HepG2 (cell line): ENCODE data around the gene ANKRD40. TPM values are rescaled to one million over a fixed set of nuclear protein-coding genes. Genes with fewer than 3 reads are reported as not detected.

Experiments
- ATAC-seq: fragments of 200-7000 bp; cut with Tn5 transposase; 3 replicates; pipeline ENCODE4 v1.9.1; 2020; ENCODE audit warnings: mild to moderate bottlenecking, moderate library complexity
- BruUV-seq: library from RNA; stranded (reverse); fragments of 400-500 nt; replicated peaks from 2 replicates; lab custom pipeline; 2021; lab: Mats Ljungman, UMichigan
- CTCF ChIA-PET: fragments of 300-600 bp; formaldehyde crosslinking; extraction: SDS; loops from one replicate; lab custom pipeline; 2021; ENCODE audit warnings: low total read pairs, inconsistent platforms, low intra/inter-chr PET ratio; lab: Yijun Ruan, JAX
- POLR2A ChIA-PET: fragments of 350-600 bp; sonication (Branson Sonifier 250); formaldehyde crosslinking; loops from one replicate; lab custom pipeline; 2020; ENCODE audit warnings: antibody characterized with exemption, inconsistent platforms; lab: Yijun Ruan, JAX
- DNase-seq: peaks from one replicate; pipeline ENCODE4 v3.0.0-alpha.2; 2015; ENCODE audit warnings: low spot score
- FAIRE-seq: peaks from 3 replicates; lab custom pipeline; 2011; peaks lifted over from hg19 to GRCh38; lab: Jason Lieb, UNC
- H2AFZ ChIP-seq: one replicate; pipeline ENCODE4 v1.6.1; 2011; ENCODE audit warnings: low read length, inconsistent platforms
- H3K27ac ChIP-seq: fragments of 300-600 bp; 3 replicates; pipeline ENCODE4 v1.8.0; 2011; ENCODE audit warnings: mixed run types, mild to moderate bottlenecking, mixed read lengths, low read length, inconsistent platforms; ENCODE audit not compliant: insufficient read depth; ENCODE audit errors: extremely low read length
- H3K27me3 ChIP-seq, 2 experiments: fragments of 200-600 bp in 1 of 2; 2 replicates in 1 of 2; 3 replicates in 1 of 2; pipeline versions ENCODE4 v1.6.0 to v1.8.0; 2011; ENCODE audit warnings: low read length in 2 of 2, mild to moderate bottlenecking in 2 of 2, moderate library complexity in 2 of 2, inconsistent platforms in 1 of 2; ENCODE audit not compliant: insufficient read depth in 2 of 2, control insufficient read depth in 1 of 2
- H3K36me3 ChIP-seq, 2 experiments: fragments of 200-600 bp in 1 of 2; replicated peaks in 1 of 2; 2 replicates in 1 of 2; 3 replicates in 1 of 2; pipeline versions ENCODE4 v1.5.1 to v1.8.0; 2011; ENCODE audit warnings: low read length in 2 of 2, inconsistent platforms in 1 of 2; ENCODE audit not compliant: insufficient read depth in 2 of 2, control insufficient read depth in 1 of 2
- H3K4me1 ChIP-seq: 2 replicates; pipeline ENCODE4 v1.5.1; 2012; ENCODE audit warnings: low read length, inconsistent platforms; ENCODE audit not compliant: insufficient read depth
- H3K4me2 ChIP-seq: 2 replicates; pipeline ENCODE4 v1.6.0; 2011; ENCODE audit warnings: low read depth, low read length, inconsistent platforms
- H3K4me3 ChIP-seq, 3 experiments: fragments of 200-600 bp in 1 of 3; sonication (generic), shearing (Covaris generic) in 1 of 3; replicated peaks in 1 of 3; 2 replicates each; pipeline ENCODE4 v1.5.1; 2011 to 2016; ENCODE audit warnings: low read length in 3 of 3, inconsistent platforms in 2 of 3, low read depth in 2 of 3, mild to moderate bottlenecking in 2 of 3, control low read depth in 1 of 3, mixed read lengths in 1 of 3; ENCODE audit not compliant: insufficient read depth in 1 of 3
- H3K79me2 ChIP-seq: one replicate; pipeline ENCODE4 v1.6.1; 2011; ENCODE audit warnings: low read length, inconsistent platforms; ENCODE audit not compliant: insufficient read depth
- H3K9ac ChIP-seq: 2 replicates; pipeline ENCODE4 v1.6.0; 2011; ENCODE audit warnings: mild to moderate bottlenecking, low read depth, low read length, inconsistent platforms; ENCODE audit not compliant: insufficient read depth
- H3K9me3 ChIP-seq: 2 replicates; pipeline ENCODE4 v1.5.1; 2012; ENCODE audit warnings: mild to moderate bottlenecking, low read length
- H4K20me1 ChIP-seq: 2 replicates; pipeline ENCODE4 v1.6.0; 2011; ENCODE audit warnings: inconsistent platforms, mild to moderate bottlenecking, low read length, moderate library complexity; ENCODE audit not compliant: insufficient read depth
- CBFB ChIP-seq: sonication (generic); formaldehyde crosslinking; IDR thresholded peaks from 2 replicates; pipeline ENCODE4 v1.4.0; 2020; ENCODE audit warnings: missing genetic modification reagents
- CBX1 ChIP-seq: IDR thresholded peaks from one replicate; pipeline ENCODE4 v1.6.1; 2016; ENCODE audit warnings: antibody characterized with exemption, low read depth
- CREM ChIP-seq, 2 experiments: sonication (generic) in 1 of 2; formaldehyde crosslinking in 1 of 2; IDR thresholded peaks; 2 replicates each; pipeline versions ENCODE4 v1.4.0 to v1.6.1; 2016 to 2020; ENCODE audit warnings: antibody characterized with exemption in 1 of 2, mild to moderate bottlenecking in 1 of 2, missing genetic modification reagents in 1 of 2
- HMG20B ChIP-seq: conservative IDR thresholded peaks from 2 replicates; pipeline ENCODE4 v1.6.1; 2016; ENCODE audit warnings: missing genetic modification reagents, missing compliant biosample characterization
- HNRNPUL1 ChIP-seq: fragments of 200-400 bp; formaldehyde crosslinking; IDR thresholded peaks from 2 replicates; pipeline ENCODE4 v1.6.1; 2017; ENCODE audit warnings: low read depth, mild to moderate bottlenecking, low read length, moderate library complexity
- NFATC3 ChIP-seq: sonication (generic); formaldehyde crosslinking; IDR thresholded peaks from 2 replicates; pipeline ENCODE4 v1.5.1; 2020; ENCODE audit warnings: mild to moderate bottlenecking, missing genetic modification reagents
- NR2F1 ChIP-seq, 2 experiments: fragments of 450-650 bp in 1 of 2; formaldehyde crosslinking in 1 of 2; IDR thresholded peaks; 2 replicates each; pipeline versions ENCODE4 v1.5.0 to v1.6.1; 2016 to 2020; ENCODE audit warnings: mild to moderate bottlenecking in 1 of 2, missing compliant biosample characterization in 1 of 2, missing genetic modification reagents in 1 of 2, moderate library complexity in 1 of 2
- PAWR ChIP-seq: sonication (generic); formaldehyde crosslinking; IDR thresholded peaks from 2 replicates; pipeline ENCODE4 v1.4.0; 2020; ENCODE audit warnings: missing genetic modification reagents, mild to moderate bottlenecking, borderline replicate concordance
- RBM22 ChIP-seq: fragments of 200-400 bp; formaldehyde crosslinking; optimal IDR thresholded peaks from 2 replicates; pipeline ENCODE3; 2017; ENCODE audit warnings: mild to moderate bottlenecking, low read length, moderate library complexity
- SIN3B ChIP-seq: fragments of 150-350 bp; IDR thresholded peaks from 2 replicates; pipeline ENCODE4 v1.6.1; 2014; ENCODE audit warnings: low read length
- TAF15 ChIP-seq: fragments of 200-400 bp; formaldehyde crosslinking; IDR thresholded peaks from one replicate; pipeline ENCODE4 v1.6.1; 2018; ENCODE audit warnings: mild to moderate bottlenecking, low read depth, low read length; ENCODE audit not compliant: poor library complexity, severe bottlenecking
- TEAD3 ChIP-seq: optimal IDR thresholded peaks from 2 replicates; pipeline ENCODE3; 2016; ENCODE audit warnings: borderline replicate concordance
- TGIF2 ChIP-seq: IDR thresholded peaks from 2 replicates; pipeline ENCODE4 v1.6.1; 2016; ENCODE audit warnings: control low read depth, missing compliant biosample characterization
- ZBTB33 ChIP-seq: sonication (generic); formaldehyde crosslinking; IDR thresholded peaks from 2 replicates; pipeline ENCODE4 v1.4.0; 2020; ENCODE audit warnings: missing genetic modification reagents
- ZNF10 ChIP-seq: sonication (generic); formaldehyde crosslinking; IDR thresholded peaks from 2 replicates; pipeline ENCODE4 v1.4.0; 2020; ENCODE audit warnings: mild to moderate bottlenecking, low read depth, missing genetic modification reagents, borderline replicate concordance
- ZNF567 ChIP-seq: sonication (generic); formaldehyde crosslinking; IDR thresholded peaks from 2 replicates; pipeline ENCODE4 v1.8.1; 2023; ENCODE audit warnings: mild to moderate bottlenecking, missing genetic modification reagents, borderline replicate concordance
- ZNF713 ChIP-seq: sonication (generic); formaldehyde crosslinking; IDR thresholded peaks from 2 replicates; pipeline ENCODE4 v1.4.0; 2020; ENCODE audit warnings: mild to moderate bottlenecking, missing genetic modification reagents
- WGBS: methylation state at CpG from one replicate; pipeline ENCODE4 v1.1.6; 2017; ENCODE audit warnings: low lambda C conversion rate; 5-methylcytosine and 5-hydroxymethylcytosine counted together
- in situ Hi-C: cut with HindIII; loops from 2 replicates; pipeline ENCODE4 v1.10.0; 2017; ENCODE audit warnings: low pct_unique_long_range_greater_than_20kb; ENCODE audit not compliant: extremely low pct_ligation_motif_present
- intact Hi-C: fragments of 100-400 bp; cut with micrococcal nuclease; formaldehyde crosslinking; loops from one replicate; pipeline ENCODE4 v1.10.0; 2022; ENCODE audit not compliant: unreplicated experiment
- polyA plus RNA-seq, 8 experiments: library from polyadenylated mRNA; depleted of rRNA in 3 of 8; stranded (reverse) in 7 of 8; unstranded in 1 of 8; fragments of >200 nt; fragmentation: Illumina TruSeq in 4 of 8; extraction: Trizol in 4 of 8; gene quantifications; 2 replicates each; pipeline versions ENCODE4 v1.2.1 to v1.2.3, GENCODE V29; 2011 to 2016; ENCODE audit warnings: low read depth in 4 of 8, missing spikeins in 1 of 8, mixed read lengths in 1 of 8; ENCODE audit not compliant: insufficient read depth in 1 of 8
- total RNA-seq, 5 experiments: library from RNA; depleted of rRNA; stranded (reverse); fragments of >200 nt; fragmentation: Illumina TruSeq; extraction: Trizol; gene quantifications; 2 replicates each; pipeline ENCODE4 v1.2.3, GENCODE V29; 2016; ENCODE audit warnings: low read depth in 1 of 5
- TF ChIP-seq, protein P1 (sequence below): sonication (generic); formaldehyde crosslinking; IDR thresholded peaks from 2 replicates; pipeline ENCODE4 v1.9.0; 2022; ENCODE audit warnings: missing genetic modification reagents, mild to moderate bottlenecking, borderline replicate concordance
- TF ChIP-seq, protein P2 (sequence below): sonication (generic); formaldehyde crosslinking; IDR thresholded peaks from 2 replicates; pipeline ENCODE4 v1.5.0; 2020; ENCODE audit warnings: mild to moderate bottlenecking, missing genetic modification reagents

Gene ANKRD40
- total and polyA plus RNA-seq, 2 of the 13 experiments (the other 11 are each of a cell fraction or from before 2014, with no cell fraction given) = 35.0 to 46.4 TPM

- FAIRE-seq (no peak), DNase-seq (no peak), ATAC-seq (peak; percentile 28)
- Histone ChIP-seq H3K4me1 (peaks cover 78% of the 10 kb centered on the region), H3K27ac (peak overlapping the region; percentile 19), H4K20me1 (no peaks in the 10 kb centered on the region), H3K4me2 (peak overlapping the region; percentile 30), H3K9me3 (no peaks in the 10 kb centered on the region), H3K4me3 (0 out of 6 replicates have a peak overlapping the region, but pooled peaks of 1 of the 3 experiments have one; percentile 5), H3K27me3 (no peaks in the 10 kb centered on the region), H3K9ac (peak overlapping the region; percentile 10; the same call in 1 of the 2 replicates), H3K79me2 (no peaks in the 10 kb centered on the region), H2AFZ (no peak overlapping the region), H3K36me3 (no peaks in the 10 kb centered on the region)
- WGBS = 60% methylated on average over 11 of the region's 14 CpGs
- ChIA-PET CTCF (no interaction called here), POLR2A (interaction anchor here (0.8 to 7.6 kb wide), 8 partner anchors 12 to 52 kb away, joined by 3 to 85 read pairs (median 6); partner anchors contain the start of gene LUC7L3)
- no TSS peak for BruUV-seq
- intact Hi-C loops (no loop called here), in situ Hi-C loops (no loop called here)
- TF ChIP-seq TGIF2 (no peak), RBM22 (no peak), ZNF567 (CRISPR knock-in tag) (no peak), ZNF713 (CRISPR knock-in tag) (0 out of 2 replicates have a peak, but pooled peaks have one; percentile 39), PAWR (no peak), NFATC3 (CRISPR knock-in tag) (no peak), NR2F1 (CRISPR knock-in tag; IDR thresholded peaks at IDR 0.05) (no peak), TAF15 (no peak), ZNF10 (CRISPR knock-in tag) (no peak), SIN3B (no peak), CREM (IDR thresholded peaks at IDR 0.05) (no peak), CREM (CRISPR knock-in tag; IDR thresholded peaks at IDR 0.05) (no peak), HMG20B (no peak), CBFB (CRISPR knock-in tag) (no peak), CBX1 (no peak), HNRNPUL1 (no peak), ZBTB33 (no peak), TEAD3 (CRISPR knock-in tag) (peak; percentile 19)
- TF ChIP-seq, protein P1, sequence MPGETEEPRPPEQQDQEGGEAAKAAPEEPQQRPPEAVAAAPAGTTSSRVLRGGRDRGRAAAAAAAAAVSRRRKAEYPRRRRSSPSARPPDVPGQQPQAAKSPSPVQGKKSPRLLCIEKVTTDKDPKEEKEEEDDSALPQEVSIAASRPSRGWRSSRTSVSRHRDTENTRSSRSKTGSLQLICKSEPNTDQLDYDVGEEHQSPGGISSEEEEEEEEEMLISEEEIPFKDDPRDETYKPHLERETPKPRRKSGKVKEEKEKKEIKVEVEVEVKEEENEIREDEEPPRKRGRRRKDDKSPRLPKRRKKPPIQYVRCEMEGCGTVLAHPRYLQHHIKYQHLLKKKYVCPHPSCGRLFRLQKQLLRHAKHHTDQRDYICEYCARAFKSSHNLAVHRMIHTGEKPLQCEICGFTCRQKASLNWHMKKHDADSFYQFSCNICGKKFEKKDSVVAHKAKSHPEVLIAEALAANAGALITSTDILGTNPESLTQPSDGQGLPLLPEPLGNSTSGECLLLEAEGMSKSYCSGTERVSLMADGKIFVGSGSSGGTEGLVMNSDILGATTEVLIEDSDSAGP (CRISPR knock-in tag) = no peak
- TF ChIP-seq, protein P2, sequence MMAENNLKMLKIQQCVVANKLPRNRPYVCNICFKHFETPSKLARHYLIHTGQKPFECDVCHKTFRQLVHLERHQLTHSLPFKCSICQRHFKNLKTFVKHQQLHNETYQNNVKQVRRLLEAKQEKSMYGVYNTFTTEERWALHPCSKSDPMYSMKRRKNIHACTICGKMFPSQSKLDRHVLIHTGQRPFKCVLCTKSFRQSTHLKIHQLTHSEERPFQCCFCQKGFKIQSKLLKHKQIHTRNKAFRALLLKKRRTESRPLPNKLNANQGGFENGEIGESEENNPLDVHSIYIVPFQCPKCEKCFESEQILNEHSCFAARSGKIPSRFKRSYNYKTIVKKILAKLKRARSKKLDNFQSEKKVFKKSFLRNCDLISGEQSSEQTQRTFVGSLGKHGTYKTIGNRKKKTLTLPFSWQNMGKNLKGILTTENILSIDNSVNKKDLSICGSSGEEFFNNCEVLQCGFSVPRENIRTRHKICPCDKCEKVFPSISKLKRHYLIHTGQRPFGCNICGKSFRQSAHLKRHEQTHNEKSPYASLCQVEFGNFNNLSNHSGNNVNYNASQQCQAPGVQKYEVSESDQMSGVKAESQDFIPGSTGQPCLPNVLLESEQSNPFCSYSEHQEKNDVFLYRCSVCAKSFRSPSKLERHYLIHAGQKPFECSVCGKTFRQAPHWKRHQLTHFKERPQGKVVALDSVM (CRISPR knock-in tag) = 0 out of 2 replicates have a peak, but pooled peaks have one; percentile 7
These were observed 40.3 kb downstream of the ANKRD40 start for GRCh38 chr17:50667259-50668024.
